GM11168 (cell line): Measurements from ENCODE around the gene CSNK1A1.
"Not testable (repeated sequence)": the region's sequence is repeated elsewhere in the genome, so short reads cannot be mapped to it uniquely, and the experiment has no call there.

Experiments
- in situ Hi-C: fragments of 300-500 bp; cut with MboI; formaldehyde crosslinking; loops from one replicate; pipeline ENCODE4 v1.12.0; 2022; ENCODE audit warnings: low sequenced_read_pairs; ENCODE audit not compliant: unreplicated experiment

The CSNK1A1 gene

DNA sequence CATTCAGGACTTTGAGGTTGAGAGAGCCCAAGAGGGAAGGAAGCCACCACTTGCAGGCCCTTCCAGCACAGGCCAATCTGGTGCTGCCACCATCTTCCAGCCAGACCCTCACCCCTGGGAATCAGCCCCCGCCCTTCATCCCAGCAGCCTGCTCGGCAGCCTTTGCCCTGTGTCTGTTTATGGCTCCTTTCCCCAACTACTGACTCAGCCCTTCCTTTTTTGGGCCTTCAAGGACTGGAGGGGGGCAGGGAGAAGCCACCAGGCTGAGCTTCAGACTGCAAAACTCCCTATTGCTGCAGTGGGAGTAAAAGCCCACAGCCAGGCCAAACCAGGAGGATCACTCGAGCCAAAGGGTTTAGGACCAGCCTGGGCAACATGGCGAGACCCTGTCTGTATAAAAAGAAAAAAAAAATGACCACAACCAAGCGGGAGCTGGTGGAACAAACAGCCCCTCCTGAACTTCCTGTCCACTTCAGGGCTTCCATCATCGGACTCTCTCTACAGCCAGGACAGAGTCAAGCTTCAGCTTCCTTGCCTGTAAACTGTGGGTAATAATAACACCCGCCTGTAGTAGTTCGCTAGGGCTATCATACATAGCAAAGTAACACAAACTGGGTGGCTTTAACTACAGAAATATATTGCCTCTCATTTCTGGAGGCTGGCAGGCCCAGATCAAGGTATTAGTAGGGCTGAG is 86.3 kb downstream of the CSNK1A1 start:
- in situ Hi-C loops: no loop called here

GRCh38 chr5:149461907-149462306 is 89.3 kb downstream of the CSNK1A1 start:
- in situ Hi-C loops: not testable (repeated sequence)

GRCh38 chr5:149459891-149460290 is 91.3 kb downstream of the CSNK1A1 start:
- in situ Hi-C loops: no loop called here

DNA sequence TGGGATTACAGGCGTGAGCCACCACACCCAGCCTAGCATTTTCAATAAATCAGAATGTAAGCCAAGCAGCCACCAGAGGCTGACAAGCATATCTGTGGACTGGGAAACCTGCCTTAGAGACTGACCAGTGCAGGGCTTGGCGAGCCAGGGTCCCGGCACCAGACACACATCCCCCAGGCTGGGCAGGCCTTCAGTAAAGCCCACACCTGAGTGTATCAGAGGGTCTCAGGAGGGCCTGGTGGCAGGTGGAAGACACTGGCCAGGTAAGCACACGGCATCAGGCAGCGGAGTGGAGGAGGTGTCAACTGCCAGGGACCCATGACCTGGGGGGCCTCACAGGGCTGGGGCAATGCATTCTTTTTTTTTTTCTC is 93.9 kb downstream of the CSNK1A1 start:
- in situ Hi-C loops: no loop called here

GRCh38 chr5:149456597-149457392 is 94.4 kb downstream of the CSNK1A1 start:
- in situ Hi-C loops: no loop called here

DNA sequence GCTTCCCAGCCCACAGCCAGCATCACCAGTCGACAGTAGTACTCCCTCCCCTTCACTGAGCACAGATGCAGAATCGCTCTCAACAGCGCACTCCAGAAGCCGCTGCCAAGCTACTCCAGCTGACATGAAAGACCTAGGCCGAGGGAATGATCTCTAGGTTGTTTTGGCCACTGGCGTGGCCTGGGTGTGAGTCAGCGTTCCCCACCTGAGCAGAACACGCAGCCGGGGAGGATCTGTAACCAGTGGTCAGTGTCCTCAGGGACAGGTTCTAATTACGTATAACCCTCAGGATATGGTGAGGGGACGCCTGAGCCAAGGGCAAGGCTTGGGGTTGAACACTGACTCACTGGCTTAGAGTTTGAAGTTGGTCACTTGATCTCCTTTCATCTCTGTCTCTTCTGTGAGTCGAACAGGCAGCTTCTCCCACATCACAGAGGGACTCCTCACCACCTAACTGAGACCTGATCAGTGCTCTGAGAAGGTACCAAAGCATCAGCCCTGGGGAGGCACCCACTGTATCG is 95.3 kb downstream of the CSNK1A1 start:
- in situ Hi-C loops: no loop called here

GRCh38 chr5:149453618-149454415 is 97.4 kb downstream of the CSNK1A1 start:
- in situ Hi-C loops: no loop called here

DNA sequence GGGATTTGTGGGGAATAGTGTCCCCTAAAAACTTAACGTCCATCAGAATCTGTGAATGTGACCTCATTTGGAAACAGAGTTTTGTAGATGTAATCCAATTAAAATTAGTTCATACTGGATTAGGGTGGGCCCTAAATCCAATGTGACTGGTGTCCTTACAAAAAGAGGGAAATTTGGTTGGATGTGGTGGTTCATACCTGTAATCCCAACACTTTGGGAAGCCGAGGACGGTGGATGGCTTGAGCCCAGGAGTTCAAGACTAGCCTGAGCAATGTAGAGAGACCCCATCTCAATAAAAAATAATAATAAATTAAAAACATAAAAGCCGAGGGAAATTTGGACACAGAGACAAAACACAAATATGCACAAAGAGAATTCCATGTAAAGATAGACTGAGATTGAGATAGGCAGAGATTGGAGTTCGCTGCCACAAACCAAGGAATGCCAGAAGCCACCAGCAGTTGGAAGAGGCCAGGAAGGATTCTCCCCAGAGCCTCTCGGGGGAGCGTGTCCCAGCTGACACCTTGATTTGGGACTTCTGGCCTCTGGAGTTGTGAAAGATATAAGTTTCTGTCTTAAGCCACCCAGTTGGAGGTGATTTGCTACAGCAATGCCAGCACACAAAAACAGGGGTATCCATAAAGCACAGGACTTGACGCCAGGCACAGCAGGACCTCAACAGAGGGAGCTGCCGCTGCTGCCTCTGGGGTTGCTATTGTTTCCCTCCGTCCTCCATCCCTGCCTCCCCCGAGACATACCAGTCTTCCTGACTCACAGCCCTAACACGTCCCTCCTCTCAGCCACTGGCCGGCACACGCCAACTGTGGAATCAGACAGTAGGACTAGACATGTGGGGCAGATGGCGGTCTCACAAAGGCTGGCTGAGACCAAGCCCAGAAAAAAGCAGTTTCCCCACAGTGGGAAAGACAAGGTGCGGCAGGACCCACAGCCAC is 98.3 kb downstream of the CSNK1A1 start:
- in situ Hi-C loops: no loop called here

DNA sequence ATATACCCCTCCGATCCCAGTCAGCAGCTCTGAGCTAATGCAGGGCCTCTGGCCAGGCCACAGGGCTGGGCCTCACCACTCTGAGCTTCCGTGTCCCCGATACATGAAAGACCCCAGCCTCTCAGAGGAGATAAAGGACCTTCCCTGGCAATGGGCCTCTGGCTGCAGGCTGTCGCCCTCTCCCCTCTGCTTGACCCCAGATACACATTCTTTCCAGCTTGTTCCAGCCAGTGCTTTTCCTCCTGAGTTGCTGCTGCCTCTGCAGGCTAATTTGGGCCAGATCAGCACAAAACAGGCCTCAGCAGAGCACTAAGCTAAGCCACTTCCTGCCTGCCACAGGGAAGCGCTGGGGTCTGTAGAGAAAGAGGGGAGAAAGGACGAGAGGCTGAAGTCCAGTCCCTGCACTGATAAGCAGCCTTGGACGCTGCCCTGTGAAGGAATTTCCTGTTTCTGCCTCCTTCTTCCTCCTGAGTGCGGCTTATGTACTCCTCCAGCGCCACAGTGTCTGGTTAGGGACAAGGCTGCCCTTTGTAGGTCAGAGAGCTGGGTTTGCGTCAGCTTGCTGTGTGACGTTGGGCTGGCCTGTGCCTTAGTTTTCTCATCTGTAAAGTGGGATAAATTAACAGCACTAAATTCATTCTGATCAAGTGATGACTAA is 99.1 kb downstream of the CSNK1A1 start:
- in situ Hi-C loops: no loop called here

DNA sequence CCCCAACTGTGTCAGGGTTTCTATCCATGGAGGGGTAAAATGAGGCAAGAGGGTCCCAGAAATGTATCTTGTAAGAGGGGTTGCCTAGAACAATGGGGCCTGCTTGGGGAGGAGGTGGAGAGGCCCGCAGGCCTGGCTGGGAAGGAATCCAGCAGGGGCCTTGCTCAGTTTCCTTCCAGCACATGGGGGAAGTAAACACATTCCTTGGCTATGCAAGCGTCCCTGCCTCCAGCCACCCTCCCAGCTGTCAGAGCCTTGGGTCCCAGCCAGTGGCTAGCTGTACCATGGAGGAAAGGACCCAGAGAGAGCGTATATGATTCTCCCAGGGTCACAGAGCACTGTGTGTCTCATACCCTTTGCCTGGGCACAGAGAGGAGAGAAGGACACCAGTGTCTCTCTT is 101.0 kb downstream of the CSNK1A1 start:
- in situ Hi-C loops: no loop called here

DNA sequence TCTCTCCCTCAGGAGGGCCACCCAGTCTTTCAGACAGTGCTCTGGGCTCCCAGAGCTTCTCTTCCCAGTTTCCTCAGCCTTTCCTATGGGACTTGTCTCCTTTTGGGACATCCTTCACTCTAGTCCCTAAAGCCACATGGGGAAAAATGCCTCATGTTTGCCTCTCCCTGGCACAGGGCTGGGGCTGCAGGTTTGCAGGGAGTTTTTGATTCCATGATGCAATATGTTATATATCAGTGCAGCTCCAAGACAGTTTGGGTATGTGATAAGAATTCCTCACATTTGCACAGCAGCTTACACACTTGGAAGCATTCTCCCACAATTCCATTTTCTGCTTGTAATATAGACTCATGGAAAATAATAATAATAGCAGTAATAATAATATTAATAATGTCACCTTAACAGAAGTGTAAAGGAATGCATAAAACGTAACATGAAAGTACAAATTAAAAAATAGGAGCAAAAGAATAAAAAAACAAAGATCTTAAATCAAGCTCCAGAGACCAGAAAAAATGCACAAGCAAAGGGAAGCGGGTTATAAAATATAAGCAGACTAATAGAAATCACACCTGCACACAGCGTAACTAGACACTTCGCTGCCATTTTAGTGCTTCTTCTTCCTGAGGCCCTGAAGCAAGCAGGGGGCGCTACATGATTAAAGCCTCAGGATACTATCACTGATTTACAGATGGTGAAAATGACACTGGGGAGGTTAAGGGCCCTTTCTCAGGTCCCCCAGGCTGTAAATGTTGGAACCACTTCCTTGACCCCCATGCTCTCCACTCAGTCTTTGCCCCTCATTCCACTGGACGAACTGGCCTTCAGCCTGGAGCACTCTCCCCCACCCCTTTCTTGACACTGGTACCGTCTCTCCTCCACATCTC is 102.2 kb downstream of the CSNK1A1 start:
- in situ Hi-C loops: no loop called here

DNA sequence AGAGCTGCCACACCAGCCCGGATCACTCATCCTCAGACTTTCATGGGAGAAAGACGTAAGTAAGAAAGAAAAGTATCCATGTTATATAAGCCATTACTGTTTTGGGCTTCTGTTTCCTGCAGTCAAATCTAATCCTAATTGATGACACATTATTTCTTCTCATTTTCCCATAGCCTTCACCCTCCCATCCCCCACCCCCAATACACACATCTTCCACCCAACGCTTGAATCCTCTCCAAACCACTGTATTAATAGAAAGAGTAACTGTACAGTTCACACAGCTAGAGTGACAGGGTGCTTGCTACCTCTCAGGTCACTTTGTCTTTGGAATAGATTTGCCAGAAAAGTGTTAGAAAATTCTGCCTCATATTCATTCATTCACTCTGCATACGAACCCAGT is 102.8 kb downstream of the CSNK1A1 start:
- in situ Hi-C loops: no loop called here

GRCh38 chr5:149447373-149448367 is 103.6 kb downstream of the CSNK1A1 start:
- in situ Hi-C loops: no loop called here

DNA sequence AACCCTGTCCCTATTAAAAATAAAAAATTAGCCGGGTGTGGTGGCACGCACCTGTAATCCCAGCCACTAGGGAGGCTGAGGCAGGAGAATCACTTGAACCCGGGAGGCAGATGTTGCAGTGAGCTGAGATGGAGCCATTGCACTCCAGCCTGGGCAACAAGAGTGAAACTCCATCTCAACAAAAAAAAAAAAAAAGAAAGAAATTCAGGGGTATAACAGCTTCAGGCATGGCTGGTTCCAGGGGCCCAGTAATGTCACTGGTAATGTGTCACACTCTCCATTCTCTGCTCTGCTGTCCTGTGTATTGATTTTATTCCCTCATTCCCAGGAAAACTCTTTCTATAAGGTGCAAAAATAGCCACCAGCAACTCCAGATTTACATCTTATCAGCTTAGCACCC is 104.4 kb downstream of the CSNK1A1 start:
- in situ Hi-C loops: not testable (repeated sequence)

DNA sequence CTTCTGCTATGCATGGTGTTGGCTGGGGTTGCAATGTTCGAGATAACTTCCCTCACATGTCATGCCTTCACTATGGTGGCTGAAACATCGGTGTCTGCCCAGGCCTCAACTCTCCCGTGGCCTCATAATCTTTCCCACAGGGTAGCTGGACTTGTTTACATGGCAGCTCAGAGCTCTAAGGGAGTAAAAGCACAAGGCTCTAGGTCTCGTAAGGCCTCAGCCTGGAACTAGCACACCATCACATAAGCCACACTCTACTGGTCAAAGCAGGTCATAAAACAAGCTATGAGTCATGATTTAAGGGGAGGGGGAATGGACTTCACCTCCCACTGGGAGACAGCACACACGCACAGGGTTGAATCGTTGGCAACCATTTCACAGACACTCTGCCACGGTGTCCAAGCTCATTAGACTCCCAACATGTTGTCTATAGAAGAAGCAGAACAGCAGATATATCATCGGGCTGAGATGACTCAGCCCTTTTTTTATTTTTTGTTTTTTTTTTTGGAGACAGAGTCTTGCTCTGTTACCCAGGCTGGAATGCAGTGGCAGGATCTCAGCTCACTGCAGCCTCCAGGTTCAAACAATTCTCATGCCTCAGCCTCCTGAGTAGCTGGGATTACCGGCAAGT is 105.4 kb downstream of the CSNK1A1 start:
- in situ Hi-C loops: no loop called here

DNA sequence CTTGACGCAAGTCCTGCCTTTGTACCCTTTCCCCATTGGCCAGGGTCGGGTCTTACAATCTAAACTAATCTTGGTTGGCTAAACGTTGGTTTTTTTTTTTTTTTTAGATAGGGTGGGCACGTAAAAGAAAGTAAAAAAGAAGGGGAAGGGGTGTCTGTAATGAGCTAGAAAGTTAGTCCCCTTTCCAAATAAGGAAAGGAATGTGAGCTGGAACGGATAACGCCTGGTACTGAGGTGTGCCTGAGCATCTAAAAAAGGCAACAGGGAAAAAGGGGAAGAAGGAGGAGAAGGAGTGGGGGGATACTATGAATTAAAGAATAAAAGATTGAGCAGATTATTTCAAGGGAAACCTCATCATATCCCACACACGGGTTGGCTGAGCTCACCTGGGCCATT is 105.9 kb downstream of the CSNK1A1 start:
- in situ Hi-C loops: no loop called here

DNA sequence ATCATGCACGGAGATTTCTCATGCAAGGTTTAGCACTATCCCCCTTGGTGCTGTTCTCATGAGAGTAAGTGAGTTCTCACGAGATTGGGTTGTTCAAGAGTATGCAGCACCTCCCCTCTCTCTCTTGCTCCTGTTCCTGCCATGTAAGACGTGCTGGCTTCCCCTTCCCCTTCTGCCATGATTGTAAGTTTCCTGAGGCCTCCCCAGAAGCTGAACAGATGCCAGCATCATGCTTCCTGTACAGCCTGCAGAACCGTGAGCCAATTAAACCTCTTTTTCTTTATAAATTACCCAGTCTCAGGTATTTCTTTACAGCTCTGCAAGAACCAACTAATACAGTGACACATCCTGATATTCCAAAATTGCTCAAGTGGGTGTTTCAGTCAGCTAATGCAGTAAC is 106.8 kb downstream of the CSNK1A1 start:
- in situ Hi-C loops: not testable (repeated sequence)
